ENCODE results near the gene KLHL24.
"Not testable (repeated sequence)": the region's sequence is repeated elsewhere in the genome, so short reads cannot be mapped to it uniquely, and the experiment has no call there.

KLHL24 gene

GRCh38 chr3:183697610-183698317 lies 62.3 kb downstream of the KLHL24 start, which contains the start of gene YEATS2:
Gene YEATS2, plus strand, starts transcription at chr3:183697797. Its CDS starts 17,366 bp downstream, at chr3:183715163.
- DNase-seq: peak; percentile 83

GRCh38 chr3:183698318-183698751 lies 62.9 kb downstream of the KLHL24 start:
- DNase-seq: peak; percentile 41

GRCh38 chr3:183698756-183699155 lies 63.3 kb downstream of the KLHL24 start:
- DNase-seq: peak; percentile 19

- no peak for DNase-seq
Measured at GRCh38 chr3:183699238-183699947, 64.0 kb downstream of the KLHL24 start.

GRCh38 chr3:183701744-183702143 lies 66.3 kb downstream of the KLHL24 start:
- no peak for DNase-seq

- not testable (repeated sequence) for DNase-seq
Measured at GRCh38 chr3:183703892-183704291, 68.5 kb downstream of the KLHL24 start.

GRCh38 chr3:183710231-183710630 lies 74.8 kb downstream of the KLHL24 start:
- no peak for DNase-seq

GRCh38 chr3:183711516-183711915 lies 76.1 kb downstream of the KLHL24 start:
- no peak for DNase-seq

- DNase-seq: no peak
Measured at GRCh38 chr3:183714622-183715021, 79.2 kb downstream of the KLHL24 start.

GRCh38 chr3:183718012-183718411 lies 82.6 kb downstream of the KLHL24 start:
- DNase-seq: no peak

GRCh38 chr3:183725387-183725786 lies 90.0 kb downstream of the KLHL24 start:
- DNase-seq: no peak

GRCh38 chr3:183728204-183728603 lies 92.8 kb downstream of the KLHL24 start:
- DNase-seq: no peak

- no peak for DNase-seq
Measured at GRCh38 chr3:183730361-183730760, 94.9 kb downstream of the KLHL24 start.

- DNase-seq: no peak
Measured at GRCh38 chr3:183731611-183732010, 96.2 kb downstream of the KLHL24 start.

GRCh38 chr3:183733553-183733952 lies 98.1 kb downstream of the KLHL24 start:
- no peak for DNase-seq
